Stimulated activated CD4-positive, alpha-beta T cell treated with anti-CD3 and anti-CD28 coated beads, Interleukin-2, amount 100 ng/mL, for 48 hours (primary cell): ENCODE data around the gene S100A10.

ENCODE experiments used
- DNase-seq, 2 donors: peaks; one replicate each; pipeline ENCODE4 v3.0.0-alpha.2; 2020

Gene S100A10

GRCh38 chr1:151985768-151986167 is 7.9 kb downstream of the S100A10 start:
- no peak for DNase-seq

DNA sequence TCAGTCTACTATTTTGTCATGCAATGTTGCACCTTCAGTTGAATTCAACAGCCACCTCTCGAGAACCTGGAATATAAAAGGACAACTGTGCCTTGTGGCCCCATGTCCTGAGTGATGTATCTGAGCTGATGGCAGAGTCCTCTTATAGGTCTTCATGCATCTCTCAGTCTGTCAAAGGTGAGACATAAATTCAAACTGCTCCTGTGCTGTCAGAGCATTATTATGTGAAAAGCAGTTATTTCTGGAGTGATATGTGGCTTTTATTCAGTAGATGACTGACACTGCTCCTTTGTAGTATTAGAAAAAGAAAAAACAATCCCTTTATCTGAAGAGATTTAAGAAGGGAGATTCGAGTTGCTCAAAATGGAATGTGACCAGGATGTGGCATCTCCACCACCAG is 8.4 kb downstream of the S100A10 start:
- no peak for DNase-seq

GRCh38 chr1:151984313-151984956 is 9.2 kb downstream of the S100A10 start:
- DNase-seq: no peak

- DNase-seq: no peak
Measured at GRCh38 chr1:151982300-151983005, 11.2 kb downstream of the S100A10 start.

GRCh38 chr1:151981178-151981525 is 12.5 kb downstream of the S100A10 start:
- no peak for DNase-seq

DNA sequence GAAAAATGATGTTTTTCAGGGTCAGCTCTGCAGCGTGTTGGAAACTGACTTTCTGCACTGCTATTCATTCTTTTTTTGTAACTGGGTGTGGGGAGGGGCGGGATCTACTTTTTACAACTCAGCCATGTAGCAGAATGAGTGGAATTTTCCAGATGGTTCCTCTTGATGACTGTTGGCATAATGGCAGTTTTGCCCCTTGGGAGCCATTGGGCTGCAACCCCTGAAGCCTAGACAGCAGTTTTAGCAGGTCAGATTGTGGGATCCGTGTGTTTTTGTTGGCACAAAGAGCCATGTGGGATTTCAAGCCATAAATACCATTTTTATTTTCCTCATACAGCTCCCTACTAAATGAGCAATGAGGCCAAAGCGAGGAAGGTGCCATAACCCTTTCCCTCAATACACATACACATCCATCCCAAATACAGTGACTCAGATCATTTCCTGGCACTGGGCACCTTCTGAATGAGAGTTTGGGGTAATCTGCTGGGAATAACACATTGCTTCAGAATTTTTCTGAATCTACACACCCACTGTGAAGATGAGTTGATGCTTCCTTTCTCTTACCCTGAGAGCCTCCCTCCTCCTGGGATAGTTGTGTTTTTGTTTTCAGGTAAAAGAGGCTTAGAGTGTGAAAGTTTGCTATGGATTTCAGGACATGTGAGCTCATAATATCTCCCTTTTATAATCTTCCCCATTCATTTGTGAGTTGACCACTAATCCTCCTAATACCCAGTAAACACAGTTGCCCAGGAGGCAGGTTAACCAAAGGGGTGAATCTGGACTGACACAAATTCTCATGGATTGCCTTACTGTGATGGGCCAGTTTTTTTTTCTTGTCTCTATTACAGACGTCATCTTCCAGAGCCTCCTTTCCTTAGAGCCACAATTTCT is 13.1 kb downstream of the S100A10 start:
- no peak for DNase-seq

GRCh38 chr1:151978922-151979321 is 14.7 kb downstream of the S100A10 start:
- no peak for DNase-seq

DNA sequence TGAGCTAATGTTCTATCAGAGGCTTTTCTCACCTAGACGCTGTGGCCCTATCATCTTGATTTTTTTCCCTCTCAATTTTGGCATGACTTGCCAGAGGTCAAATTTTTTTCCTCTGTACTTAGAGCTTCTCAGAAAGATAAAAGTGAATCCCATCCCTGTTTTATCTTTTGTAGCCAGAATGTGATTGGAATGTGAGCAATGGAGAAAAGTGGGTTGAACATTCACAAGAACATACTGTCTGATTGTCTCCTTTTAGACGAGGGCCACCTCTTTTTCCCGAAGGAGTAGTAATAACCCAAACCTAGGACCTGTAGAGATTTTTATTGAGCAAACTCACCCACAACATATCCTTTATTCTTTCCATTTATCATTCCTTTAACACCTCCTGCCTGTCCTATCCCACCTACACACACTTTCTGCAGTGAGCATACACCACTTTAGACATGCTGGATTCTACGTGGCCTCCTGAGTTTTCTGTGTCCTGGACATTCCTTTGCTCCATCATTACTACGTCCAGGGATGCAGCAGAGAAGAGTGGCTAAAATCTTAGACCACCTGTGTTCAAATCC is 15.9 kb downstream of the S100A10 start:
- DNase-seq: no peak

DNA sequence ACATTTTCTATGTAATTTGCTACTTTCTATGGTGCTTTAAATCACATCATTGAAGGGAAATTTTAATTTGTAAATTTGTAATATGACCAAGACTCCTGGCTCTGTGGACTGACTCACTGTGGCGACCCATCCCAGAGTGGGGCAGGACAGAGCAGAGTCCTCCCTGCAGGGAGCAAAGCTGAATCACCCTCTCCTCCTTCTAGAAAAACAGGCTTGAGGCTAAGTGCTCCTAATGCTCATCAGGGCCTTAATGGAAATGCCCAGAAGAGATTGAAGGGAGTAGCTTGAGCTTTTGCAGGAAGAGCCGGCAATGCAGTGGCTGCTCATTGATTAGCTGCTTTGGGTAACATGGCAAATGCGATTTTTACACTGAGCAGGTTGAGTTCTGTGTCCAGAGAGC is 16.8 kb downstream of the S100A10 start:
- no peak for DNase-seq

GRCh38 chr1:151976015-151976343 is 17.7 kb downstream of the S100A10 start:
- DNase-seq: no peak

DNA sequence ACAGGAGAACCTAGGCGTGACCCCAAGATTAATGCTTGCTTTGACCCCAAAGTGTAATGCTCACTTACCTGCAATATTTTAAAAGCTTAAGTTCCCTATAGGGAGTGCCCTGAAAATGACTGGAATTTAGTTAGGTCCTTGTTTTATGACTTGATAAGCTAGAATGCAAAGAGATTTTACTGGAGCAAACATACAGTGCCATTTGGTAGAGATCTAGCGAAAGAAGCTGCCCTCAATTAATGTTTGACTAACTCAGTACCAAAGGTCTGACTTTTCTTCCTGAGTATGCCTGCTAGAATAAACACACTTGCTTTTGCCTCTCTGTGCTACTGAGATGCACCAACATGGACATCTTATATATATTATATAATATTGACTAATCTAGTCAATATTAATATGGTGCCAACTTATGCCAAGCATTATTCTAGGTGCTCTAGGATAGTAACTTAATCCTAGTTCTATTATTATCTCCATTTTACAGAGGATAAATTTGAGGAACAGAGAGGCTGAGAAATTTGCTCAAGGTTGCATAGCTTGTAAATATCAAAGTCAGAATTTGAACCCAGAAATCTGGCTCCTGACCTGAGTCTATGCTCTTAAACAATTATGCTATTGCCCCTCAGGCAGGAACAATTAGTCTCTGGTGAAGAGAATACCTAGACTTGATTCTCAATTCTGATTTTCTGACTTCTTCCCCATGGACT is 18.2 kb downstream of the S100A10 start:
- no peak for DNase-seq

DNA sequence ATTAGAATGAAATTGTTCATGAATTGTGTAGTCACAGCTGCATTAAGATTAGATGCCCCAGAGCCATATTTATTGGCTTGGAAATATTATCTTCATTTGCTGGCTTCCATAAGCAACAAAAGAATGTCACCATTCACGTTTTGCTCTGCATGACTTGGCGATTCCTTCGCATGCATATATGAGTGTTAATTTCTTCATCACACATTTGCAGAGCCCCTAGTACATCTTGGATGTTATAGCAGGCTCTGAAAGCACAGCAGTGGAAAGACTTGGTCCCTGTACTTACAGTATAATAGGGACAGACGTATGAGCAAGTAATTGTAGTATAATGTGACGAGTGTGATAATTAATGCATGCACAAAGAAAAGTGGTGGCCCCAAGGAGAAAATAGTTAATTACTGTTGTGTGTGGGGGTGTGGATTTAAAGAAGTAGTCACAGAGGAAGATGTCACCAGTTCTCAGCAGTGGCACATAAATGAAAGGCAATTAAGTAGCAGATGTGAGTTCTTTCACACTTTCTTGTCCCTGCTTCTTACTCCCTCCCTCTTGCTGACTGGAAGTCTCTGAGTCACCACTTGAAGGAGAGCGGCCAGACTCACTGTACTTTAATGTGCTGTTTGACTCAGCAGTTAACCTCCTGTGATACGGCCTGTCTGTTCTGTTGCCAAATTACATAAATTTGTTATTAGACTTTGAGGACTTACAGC is 21.0 kb downstream of the S100A10 start:
- no peak for DNase-seq

DNA sequence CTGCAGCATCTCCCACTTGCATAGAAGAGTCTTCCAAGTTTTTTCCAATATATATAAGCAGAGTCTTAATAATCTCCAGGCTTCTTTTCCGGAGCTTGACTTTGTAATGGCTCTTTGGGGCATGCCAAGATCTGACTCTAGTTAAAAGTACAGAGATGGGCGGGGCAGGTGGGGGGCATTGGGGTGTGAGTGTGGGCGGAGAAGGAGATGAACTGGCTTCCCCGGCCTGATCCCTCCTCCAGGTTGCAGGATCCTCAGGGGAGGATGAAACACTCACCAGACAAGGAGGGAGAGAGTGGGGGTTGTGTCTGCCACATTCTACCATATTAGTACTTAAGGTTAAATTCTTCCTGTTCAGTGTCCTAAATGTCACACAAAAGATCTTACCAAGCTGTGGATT is 23.0 kb downstream of the S100A10 start:
- DNase-seq: no peak

DNA sequence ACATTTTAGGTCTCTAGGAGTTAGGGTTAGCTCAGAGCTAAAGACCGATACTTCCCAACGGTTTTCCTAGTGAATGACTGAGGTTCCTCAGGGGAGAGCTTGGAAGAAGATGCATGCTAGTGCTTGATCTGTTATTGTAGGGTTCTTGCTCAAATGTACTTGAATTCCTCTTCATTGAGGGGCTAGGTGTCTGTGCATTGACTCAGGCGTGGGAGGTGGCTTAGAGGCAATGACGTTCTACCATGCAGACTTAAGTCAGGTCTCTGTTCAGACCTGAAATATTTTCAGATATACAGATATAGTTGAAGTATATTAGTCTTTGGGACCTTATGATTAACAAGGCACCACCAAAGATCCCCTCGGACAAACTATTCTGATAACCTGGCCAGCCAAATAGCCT is 23.5 kb downstream of the S100A10 start:
- DNase-seq: no peak

GRCh38 chr1:151968791-151969399 is 24.8 kb downstream of the S100A10 start:
- no peak for DNase-seq

DNA sequence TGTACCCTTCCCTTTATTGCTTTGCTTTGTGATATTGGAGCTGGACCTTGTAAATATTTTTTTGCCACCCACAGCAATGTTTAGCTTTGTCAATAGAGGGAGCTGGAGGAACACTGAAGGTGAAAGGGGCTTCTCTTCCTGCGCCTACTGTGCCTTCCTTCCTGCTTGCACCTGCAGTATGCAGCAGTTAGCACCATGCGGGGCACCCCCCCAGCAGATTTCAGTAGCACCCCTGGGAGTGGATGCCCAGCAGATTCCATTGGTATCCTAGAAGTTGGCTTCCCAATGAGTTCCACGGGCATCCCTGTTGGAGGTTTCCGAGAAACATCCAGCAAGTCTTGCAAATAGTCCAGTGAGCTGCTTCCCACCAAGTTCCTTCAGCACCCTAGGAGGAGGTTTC is 25.6 kb downstream of the S100A10 start:
- DNase-seq: peak in 1 of 2 donors; percentile 17

DNA sequence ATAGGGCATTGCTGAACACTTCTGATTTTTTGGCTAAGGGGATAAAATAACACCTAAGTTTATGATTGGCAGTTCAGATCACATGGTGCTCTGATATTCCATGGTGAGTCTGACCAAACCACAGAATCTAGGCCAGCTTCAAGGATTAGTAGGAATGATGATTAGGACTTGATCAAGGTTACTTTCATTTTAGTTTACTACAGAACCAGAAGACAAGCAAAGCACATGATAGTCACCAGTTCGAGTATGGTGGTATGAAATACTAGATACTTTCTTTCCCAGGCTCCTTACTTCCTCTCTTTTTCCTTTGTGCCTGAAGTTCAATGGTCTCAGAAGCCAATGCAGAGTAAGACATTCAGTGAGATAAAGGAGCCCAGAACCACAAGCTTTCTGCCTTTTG is 26.6 kb downstream of the S100A10 start:
- no peak for DNase-seq

GRCh38 chr1:151966061-151966460 is 27.6 kb downstream of the S100A10 start:
- DNase-seq: no peak

- no peak for DNase-seq
Measured at GRCh38 chr1:151964510-151964909, 29.1 kb downstream of the S100A10 start.

GRCh38 chr1:151963288-151963687 is 30.4 kb downstream of the S100A10 start:
- no peak for DNase-seq

DNA sequence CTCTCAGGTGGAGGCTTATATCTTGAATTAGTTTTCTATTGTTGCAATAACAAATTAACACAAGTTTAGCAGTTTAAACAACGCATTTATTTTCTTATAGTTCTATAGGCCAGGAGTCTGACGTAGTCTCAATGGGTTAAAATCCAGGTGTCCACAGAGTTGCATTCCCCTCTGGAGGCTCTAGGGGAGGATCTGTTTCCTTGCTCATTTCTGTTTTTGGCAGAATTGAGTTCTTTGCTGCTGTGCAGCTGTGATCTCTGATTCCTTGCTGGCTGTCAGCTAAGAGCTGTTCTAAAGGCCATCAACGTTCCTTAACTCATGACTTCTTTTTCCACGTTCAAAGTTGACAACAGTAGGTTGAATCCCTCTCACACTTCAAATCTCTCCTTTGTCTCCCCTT is 31.8 kb downstream of the S100A10 start:
- no peak for DNase-seq
